ENCODE measurements around the gene MORN5. TPM values are rescaled to one million over a fixed set of nuclear protein-coding genes. Genes with fewer than 3 reads are reported as not detected.

Gene MORN5
- total and polyA plus RNA-seq, 2 experiments from 2014 or later: not detected

DNA sequence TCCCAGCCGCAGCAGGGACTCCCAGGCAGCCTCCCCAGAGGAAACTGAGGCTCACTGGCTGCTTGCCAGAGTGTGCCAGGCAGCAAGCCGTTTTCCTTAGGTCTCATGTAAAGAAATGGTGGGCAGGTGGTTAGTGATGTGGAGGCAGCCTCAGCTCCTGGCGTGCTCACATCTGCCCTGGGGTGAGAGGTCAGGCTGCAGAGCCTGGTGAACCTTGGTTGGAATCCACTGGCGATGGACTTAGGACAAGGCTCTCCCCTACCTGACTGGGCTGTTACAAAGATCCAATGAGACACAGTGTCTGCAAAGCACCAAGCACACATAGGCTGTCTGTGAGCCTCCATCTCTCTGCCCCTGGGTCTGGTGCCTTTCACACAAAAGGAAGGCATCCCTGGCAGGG lies 38.2 kb downstream of the MORN5 start:
- H3K27me3 Mint-ChIP-seq (ENCODE audit: insufficient read depth, low read depth, poor library complexity): peaks cover 4% of the 10 kb centered on the region
- no peaks in the 10 kb centered on the region; the same call in 2 of the 3 replicates for H3K9me3 Mint-ChIP-seq
- no peak overlapping the region for H3K4me3 Mint-ChIP-seq
- no peaks in the 10 kb centered on the region for H3K36me3 Mint-ChIP-seq (ENCODE audit: low read depth)
- no peak overlapping the region for H3K4me2 ChIP-seq
- DNase-seq (ENCODE audit: low spot score) (no peak), ATAC-seq (no peak)
- no peak overlapping the region for H3K27ac Mint-ChIP-seq
- no peaks in the 10 kb centered on the region for H3K9me2 ChIP-seq (ENCODE audit: insufficient read depth)
- no peak overlapping the region for H3K27ac ChIP-seq (ENCODE audit: low read depth)
- peaks cover under 1% of the 10 kb centered on the region; the same call in 1 of the 2 replicates for H3K4me1 ChIP-seq (ENCODE audit: insufficient read depth)
- no peaks in the 10 kb centered on the region for H3K27me3 ChIP-seq (ENCODE audit: insufficient read depth)
- H4K20me1 ChIP-seq (replicated peaks; ENCODE audit: insufficient read depth): no peaks in the 10 kb centered on the region
- peaks cover 8% of the 10 kb centered on the region for H3K4me1 Mint-ChIP-seq
- H3K79me2 ChIP-seq (replicated peaks; ENCODE audit: insufficient read depth): no peaks in the 10 kb centered on the region
- no peaks in the 10 kb centered on the region for H3K36me3 ChIP-seq (ENCODE audit: insufficient read depth)
- no peaks in the 10 kb centered on the region for H3F3A ChIP-seq (replicated peaks; ENCODE audit: low read depth)
- no peak overlapping the region for H3K4me3 ChIP-seq
- no peak for TF ChIP-seq NANOG (IDR thresholded peaks at IDR 0.05; ENCODE audit: borderline replicate concordance)
- TF ChIP-seq ZNF114 (CRISPR knock-in tag; IDR thresholded peaks at IDR 0.05): no peak
- TF ChIP-seq ZNF331 (CRISPR knock-in tag; IDR thresholded peaks at IDR 0.05; ENCODE audit: low read depth): no peak
- TF ChIP-seq ETS1 (IDR thresholded peaks at IDR 0.05): no peak
- TF ChIP-seq STAT1 (IDR thresholded peaks at IDR 0.05; ENCODE audit: unreplicated experiment): no peak
- TF ChIP-seq ZNF462 (CRISPR knock-in tag; IDR thresholded peaks at IDR 0.05): no peak
- TF ChIP-seq POLR2AphosphoS5 (IDR thresholded peaks at IDR 0.05; ENCODE audit: low read depth): no peak
- TF ChIP-seq, protein P1, sequence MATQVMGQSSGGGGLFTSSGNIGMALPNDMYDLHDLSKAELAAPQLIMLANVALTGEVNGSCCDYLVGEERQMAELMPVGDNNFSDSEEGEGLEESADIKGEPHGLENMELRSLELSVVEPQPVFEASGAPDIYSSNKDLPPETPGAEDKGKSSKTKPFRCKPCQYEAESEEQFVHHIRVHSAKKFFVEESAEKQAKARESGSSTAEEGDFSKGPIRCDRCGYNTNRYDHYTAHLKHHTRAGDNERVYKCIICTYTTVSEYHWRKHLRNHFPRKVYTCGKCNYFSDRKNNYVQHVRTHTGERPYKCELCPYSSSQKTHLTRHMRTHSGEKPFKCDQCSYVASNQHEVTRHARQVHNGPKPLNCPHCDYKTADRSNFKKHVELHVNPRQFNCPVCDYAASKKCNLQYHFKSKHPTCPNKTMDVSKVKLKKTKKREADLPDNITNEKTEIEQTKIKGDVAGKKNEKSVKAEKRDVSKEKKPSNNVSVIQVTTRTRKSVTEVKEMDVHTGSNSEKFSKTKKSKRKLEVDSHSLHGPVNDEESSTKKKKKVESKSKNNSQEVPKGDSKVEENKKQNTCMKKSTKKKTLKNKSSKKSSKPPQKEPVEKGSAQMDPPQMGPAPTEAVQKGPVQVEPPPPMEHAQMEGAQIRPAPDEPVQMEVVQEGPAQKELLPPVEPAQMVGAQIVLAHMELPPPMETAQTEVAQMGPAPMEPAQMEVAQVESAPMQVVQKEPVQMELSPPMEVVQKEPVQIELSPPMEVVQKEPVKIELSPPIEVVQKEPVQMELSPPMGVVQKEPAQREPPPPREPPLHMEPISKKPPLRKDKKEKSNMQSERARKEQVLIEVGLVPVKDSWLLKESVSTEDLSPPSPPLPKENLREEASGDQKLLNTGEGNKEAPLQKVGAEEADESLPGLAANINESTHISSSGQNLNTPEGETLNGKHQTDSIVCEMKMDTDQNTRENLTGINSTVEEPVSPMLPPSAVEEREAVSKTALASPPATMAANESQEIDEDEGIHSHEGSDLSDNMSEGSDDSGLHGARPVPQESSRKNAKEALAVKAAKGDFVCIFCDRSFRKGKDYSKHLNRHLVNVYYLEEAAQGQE (IDR thresholded peaks at IDR 0.05; ENCODE audit: unreplicated experiment): no peak
- no peak for TF ChIP-seq JUNB (IDR thresholded peaks at IDR 0.05; ENCODE audit: unreplicated experiment)
- no peak for TF ChIP-seq EZH2phosphoT487 (IDR thresholded peaks at IDR 0.05; ENCODE audit: unreplicated experiment)
- TF ChIP-seq, protein P2, sequence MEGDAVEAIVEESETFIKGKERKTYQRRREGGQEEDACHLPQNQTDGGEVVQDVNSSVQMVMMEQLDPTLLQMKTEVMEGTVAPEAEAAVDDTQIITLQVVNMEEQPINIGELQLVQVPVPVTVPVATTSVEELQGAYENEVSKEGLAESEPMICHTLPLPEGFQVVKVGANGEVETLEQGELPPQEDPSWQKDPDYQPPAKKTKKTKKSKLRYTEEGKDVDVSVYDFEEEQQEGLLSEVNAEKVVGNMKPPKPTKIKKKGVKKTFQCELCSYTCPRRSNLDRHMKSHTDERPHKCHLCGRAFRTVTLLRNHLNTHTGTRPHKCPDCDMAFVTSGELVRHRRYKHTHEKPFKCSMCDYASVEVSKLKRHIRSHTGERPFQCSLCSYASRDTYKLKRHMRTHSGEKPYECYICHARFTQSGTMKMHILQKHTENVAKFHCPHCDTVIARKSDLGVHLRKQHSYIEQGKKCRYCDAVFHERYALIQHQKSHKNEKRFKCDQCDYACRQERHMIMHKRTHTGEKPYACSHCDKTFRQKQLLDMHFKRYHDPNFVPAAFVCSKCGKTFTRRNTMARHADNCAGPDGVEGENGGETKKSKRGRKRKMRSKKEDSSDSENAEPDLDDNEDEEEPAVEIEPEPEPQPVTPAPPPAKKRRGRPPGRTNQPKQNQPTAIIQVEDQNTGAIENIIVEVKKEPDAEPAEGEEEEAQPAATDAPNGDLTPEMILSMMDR (conservative IDR thresholded peaks at IDR 0.05; ENCODE audit: low read depth in 2 of 2): no peak
- TF ChIP-seq CREB1 (CRISPR knock-in tag; IDR thresholded peaks at IDR 0.05; ENCODE audit: low read depth): no peak
- TF ChIP-seq EZH2 (IDR thresholded peaks at IDR 0.05; ENCODE audit: low read depth, unreplicated experiment): no peak
- no peak overlapping the region for H2AFZ ChIP-seq
